NCI-H2107 (cell line): ENCODE measurements around the gene PEPD.

Experiments
- DNase-seq: peaks from one replicate; lab custom pipeline; 2025; lab: John Stamatoyannopoulos, UW

Gene PEPD

DNA sequence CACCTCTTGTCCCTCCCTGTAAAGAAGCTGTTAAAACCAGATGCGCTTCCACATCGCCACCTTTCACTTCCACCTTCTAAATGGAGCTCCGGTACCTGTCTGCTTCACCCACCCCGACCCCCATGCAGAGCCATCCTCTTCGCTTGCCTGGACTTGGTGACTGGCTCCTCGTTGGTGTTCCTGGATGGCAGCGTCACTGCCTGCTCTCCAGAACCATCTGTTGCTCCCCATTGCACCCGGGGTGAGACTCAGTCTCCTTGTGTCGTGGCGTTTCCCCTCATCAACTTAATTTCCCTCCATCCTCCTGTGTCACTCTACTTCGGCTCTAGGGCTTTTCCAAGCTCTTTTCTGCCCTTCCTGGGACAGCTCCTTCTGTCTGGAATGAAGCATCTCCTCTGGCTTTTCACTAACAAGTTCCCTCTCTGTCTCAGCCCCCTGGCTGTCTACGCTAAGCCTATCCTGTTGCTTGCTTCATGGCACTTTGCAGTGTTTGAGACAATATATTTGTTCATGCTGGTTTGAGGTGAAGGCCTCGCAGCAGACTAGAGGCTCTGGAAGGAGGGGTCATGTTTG, 137.8 kb downstream of the PEPD start:
- no peak for DNase-seq

GRCh38 chr19:33382982-33383381, 138.6 kb downstream of the PEPD start:
- no peak for DNase-seq

DNA sequence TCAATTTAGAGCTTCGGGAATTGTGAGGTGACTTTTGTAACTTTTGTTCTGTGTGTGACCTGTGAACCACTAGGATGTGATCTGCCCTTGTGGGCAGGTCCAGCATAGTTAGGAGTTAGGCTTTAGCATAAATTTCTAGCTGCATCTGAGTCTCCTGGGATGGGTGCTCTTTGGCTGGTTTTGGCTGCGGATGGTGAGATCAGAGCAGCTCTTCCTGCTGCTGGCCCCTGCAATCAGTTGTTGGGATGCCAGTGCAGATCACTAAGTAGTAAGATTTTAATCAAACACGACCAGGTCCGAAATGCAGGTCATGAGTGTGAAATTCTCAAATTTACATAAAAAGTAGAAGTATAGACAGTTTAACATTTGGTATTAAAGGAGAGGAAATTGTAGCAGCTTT, 139.6 kb downstream of the PEPD start:
- DNase-seq = no peak

DNA sequence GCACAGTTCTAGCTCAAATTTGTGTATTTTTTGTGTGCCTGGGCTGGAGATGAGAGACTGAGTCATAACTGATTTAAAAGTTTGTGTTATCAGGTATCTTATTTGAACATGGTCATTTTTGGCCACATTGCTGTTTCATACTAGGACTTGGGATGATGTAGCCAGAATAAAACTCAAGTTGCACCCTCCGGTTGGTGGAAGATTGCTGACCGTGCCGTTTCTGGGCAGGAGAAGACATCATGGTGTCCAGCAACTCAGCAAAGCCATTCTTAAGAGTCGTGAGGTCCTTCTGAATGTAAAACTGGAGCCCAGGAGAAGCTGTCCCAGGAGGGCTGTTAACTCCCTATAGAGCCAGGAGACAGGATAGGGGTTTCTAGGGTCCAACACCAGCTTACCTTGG, 140.5 kb downstream of the PEPD start:
- no peak for DNase-seq

GRCh38 chr19:33379151-33379829, 142.3 kb downstream of the PEPD start:
- DNase-seq = no peak

DNA sequence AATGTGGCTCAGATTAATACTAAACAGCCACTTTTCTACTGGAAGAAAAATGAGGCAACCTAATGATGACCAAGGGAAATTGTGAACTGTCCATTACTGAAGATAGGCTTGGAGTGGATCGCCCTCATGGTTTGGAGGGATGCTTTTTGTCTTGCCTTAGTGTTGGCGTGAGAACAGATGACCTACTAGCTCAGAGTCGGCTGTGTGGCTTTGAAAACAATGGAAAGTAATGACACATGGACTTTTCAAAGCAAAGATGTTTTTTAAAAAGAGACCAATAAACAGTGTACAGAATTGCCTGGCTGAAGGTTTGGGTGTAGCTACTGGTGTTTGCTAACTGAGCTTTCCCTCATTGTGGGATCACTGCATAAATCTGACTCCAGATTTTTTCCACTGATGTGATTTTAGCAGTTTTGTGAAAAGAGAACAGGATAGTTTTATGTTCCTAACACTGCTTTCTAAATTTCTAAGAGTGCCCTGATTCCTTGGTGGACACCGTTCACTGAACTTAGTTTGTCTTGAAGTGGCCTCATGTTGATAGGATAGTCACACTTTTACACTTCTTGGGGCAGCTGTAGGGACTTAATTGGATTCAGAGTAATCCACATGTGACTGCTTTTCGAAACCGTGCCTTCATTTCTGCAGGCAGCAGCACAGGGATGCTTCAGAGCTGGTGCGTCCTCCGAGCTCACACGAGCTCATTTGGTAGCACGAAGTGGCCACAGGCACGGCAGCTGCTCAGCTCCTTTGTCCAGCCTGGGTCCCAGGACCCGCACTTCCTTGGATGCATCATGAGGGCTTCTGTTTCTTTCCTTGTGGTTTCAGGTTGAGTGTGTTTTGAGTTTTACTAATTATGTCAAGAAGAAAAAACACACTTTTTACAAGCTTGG, 143.8 kb downstream of the PEPD start:
- DNase-seq = no peak

GRCh38 chr19:33376941-33377557, 144.5 kb downstream of the PEPD start:
- no peak for DNase-seq

DNA sequence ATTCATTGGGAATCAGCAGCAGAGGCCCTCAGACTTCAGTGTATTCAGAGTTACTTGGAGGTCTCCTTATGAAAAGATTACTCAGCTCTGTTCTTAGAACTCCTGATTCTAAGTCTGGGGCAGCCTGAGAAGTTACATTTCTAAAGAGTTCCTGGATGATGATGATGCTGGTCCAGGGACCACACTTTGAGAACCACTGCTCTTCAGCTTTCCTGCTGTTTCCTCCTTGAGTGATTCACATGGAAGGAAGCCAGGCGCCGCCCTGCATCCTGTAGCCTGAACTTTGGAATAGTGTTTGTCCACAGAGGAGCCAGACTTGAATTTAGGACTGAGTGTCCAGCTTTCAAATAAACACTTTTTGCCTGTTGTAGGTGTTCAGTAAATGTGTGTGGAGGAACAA, 145.2 kb downstream of the PEPD start:
- DNase-seq = no peak

DNA sequence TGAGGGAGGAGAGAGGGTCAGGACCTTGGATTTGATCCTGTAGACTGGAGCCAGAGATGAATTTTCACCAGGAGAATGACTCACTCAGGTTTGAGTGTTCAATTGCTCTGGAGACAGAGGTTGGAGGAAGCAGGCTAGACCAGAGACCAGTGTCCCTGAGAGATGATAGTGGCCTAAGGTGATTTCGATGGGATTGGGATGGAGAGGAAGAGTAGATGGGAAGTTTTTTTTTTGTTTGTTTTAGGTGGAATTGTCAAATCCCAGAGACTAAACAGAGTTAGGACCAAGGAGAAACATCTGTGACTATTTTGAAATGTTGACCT, 145.8 kb downstream of the PEPD start:
- DNase-seq = no peak

GRCh38 chr19:33375156-33375836, 146.3 kb downstream of the PEPD start:
- DNase-seq = no peak

GRCh38 chr19:33374236-33374714, 147.3 kb downstream of the PEPD start:
- DNase-seq = no peak

- peak; percentile 72 for DNase-seq
These were observed 147.9 kb downstream of the PEPD start, which contains the start of gene CEBPG for GRCh38 chr19:33373453-33374235. TSS of gene CEBPG (plus strand) at chr19:33373709. CDS start at chr19:33379240, 5,531 bp downstream.

- no peak for DNase-seq
These were observed 150.8 kb downstream of the PEPD start for GRCh38 chr19:33370783-33371182.

- DNase-seq = no peak
These were observed 153.3 kb downstream of the PEPD start for GRCh38 chr19:33368074-33368864.

- DNase-seq = no peak
These were observed 154.7 kb downstream of the PEPD start for GRCh38 chr19:33366897-33367296.

DNA sequence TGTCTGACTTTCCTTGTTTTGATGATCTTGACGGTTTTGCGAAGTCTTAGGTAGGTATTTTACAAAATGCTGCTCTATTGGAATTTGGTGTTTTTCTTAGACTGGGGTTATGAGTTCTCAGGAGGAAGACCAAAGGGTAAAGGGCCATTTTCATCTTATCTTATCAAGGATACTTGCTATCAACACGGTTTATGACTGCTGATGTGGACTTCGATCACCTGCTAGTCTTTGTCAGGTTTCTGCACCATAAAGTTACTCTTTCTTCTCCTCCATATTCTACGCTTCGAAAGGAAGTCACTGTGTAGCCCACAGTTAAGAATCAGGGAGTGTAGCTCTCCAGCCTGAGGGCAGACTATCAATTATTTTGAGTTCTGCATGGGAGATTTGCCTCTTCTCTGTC, 155.5 kb downstream of the PEPD start:
- no peak for DNase-seq

- no peak for DNase-seq
These were observed 155.9 kb downstream of the PEPD start for GRCh38 chr19:33365691-33366090.

GRCh38 chr19:33363476-33363875, 158.1 kb downstream of the PEPD start:
- no peak for DNase-seq

DNA sequence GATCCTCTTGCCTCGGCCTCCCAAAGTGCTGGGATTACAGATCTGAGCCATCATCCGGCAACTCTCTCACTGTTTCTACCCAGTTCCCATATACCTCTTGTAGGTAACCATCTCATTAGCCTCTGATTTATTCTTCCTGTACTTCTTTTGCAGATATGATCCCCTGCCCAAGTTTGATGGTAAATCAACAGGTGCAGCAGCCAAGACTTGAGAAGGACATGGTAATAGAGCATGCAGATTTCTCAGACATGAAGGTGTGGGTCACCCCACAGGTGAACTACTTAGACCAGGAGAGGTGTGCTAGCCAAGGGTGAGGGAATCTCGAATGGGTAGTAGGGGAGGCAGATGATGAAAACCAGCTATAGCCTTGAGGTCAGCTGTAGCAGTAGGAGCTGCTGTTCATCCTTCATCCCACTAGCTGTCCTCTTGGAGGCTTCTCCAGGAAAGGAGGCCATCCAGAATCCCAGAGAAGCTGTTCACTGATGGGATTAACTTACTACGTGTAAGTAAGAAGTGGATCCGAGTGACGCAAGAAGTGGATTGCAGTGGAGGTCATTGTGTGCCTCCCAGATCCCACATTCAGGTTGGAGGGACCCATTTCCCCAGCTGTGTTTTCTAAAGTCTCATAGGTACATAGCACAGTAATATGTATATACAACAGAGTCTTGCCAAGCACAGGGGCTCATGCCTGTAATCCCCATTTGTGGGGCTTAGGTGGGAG, 158.9 kb downstream of the PEPD start:
- DNase-seq = no peak

- no peak for DNase-seq
These were observed 162.0 kb downstream of the PEPD start for GRCh38 chr19:33359581-33359980.
